ENCODE results near the gene DPP10.

DPP10 gene

GRCh38 chr2:114609203-114609602 lies 166.8 kb downstream of the DPP10 start:
- no peak for DNase-seq (ENCODE audit: low spot score)

- DNase-seq (ENCODE audit: low spot score) = no peak
Observed at GRCh38 chr2:114609801-114610200, 167.4 kb downstream of the DPP10 start.

- DNase-seq (ENCODE audit: low spot score) = no peak
Observed at GRCh38 chr2:114610677-114611076, 168.2 kb downstream of the DPP10 start.

GRCh38 chr2:114614592-114614991 lies 172.2 kb downstream of the DPP10 start:
- DNase-seq (ENCODE audit: low spot score) = no peak

GRCh38 chr2:114628481-114628880 lies 186.0 kb downstream of the DPP10 start:
- no peak for DNase-seq (ENCODE audit: low spot score)

- DNase-seq (ENCODE audit: low spot score) = no peak
Observed at GRCh38 chr2:114631146-114631545, 188.7 kb downstream of the DPP10 start.

- no peak for DNase-seq (ENCODE audit: low spot score)
Observed at GRCh38 chr2:114642166-114642770, 199.8 kb downstream of the DPP10 start.

- no peak for DNase-seq (ENCODE audit: low spot score)
Observed at GRCh38 chr2:114642988-114643553, 200.6 kb downstream of the DPP10 start.

GRCh38 chr2:114651933-114652332 lies 209.5 kb downstream of the DPP10 start:
- no peak for DNase-seq (ENCODE audit: low spot score)

GRCh38 chr2:114659880-114660279 lies 217.4 kb downstream of the DPP10 start:
- DNase-seq (ENCODE audit: low spot score) = no peak

GRCh38 chr2:114661971-114662939 lies 219.8 kb downstream of the DPP10 start:
- DNase-seq (ENCODE audit: low spot score) = peak; percentile 38

GRCh38 chr2:114668415-114668814 lies 226.0 kb downstream of the DPP10 start:
- no peak for DNase-seq (ENCODE audit: low spot score)

- DNase-seq (ENCODE audit: low spot score) = no peak
Observed at GRCh38 chr2:114683251-114683650, 240.8 kb downstream of the DPP10 start.

GRCh38 chr2:114684403-114684802 lies 242.0 kb downstream of the DPP10 start:
- no peak for DNase-seq (ENCODE audit: low spot score)

- no peak for DNase-seq (ENCODE audit: low spot score)
Observed at GRCh38 chr2:114685102-114685501, 242.7 kb downstream of the DPP10 start.

GRCh38 chr2:114688241-114688640 lies 245.8 kb downstream of the DPP10 start:
- no peak for DNase-seq (ENCODE audit: low spot score)

- no peak for DNase-seq (ENCODE audit: low spot score)
Observed at GRCh38 chr2:114698520-114698919, 256.1 kb downstream of the DPP10 start.

- no peak for DNase-seq (ENCODE audit: low spot score)
Observed at GRCh38 chr2:114699423-114699944, 257.0 kb downstream of the DPP10 start.

- DNase-seq (ENCODE audit: low spot score) = no peak
Observed at GRCh38 chr2:114700440-114700839, 258.0 kb downstream of the DPP10 start.

- DNase-seq (ENCODE audit: low spot score) = no peak
Observed at GRCh38 chr2:114709936-114710850, 267.8 kb downstream of the DPP10 start.

- no peak for DNase-seq (ENCODE audit: low spot score)
Observed at GRCh38 chr2:114714313-114714712, 271.9 kb downstream of the DPP10 start.

GRCh38 chr2:114717049-114717448 lies 274.6 kb downstream of the DPP10 start:
- DNase-seq (ENCODE audit: low spot score) = no peak

Data from GM03348 (cell line).